Measurements from ENCODE around the gene GPC6.

GRCh38 chr13:93786846-93787489 lies 560.4 kb downstream of the GPC6 start:
- TF ChIP-seq ZBTB33 (IDR thresholded peaks at IDR 0.05) (no peak), RAD21 (IDR thresholded peaks at IDR 0.05) (no peak), GABPA (IDR thresholded peaks at IDR 0.05 in 1 of 2, conservative IDR thresholded peaks at IDR 0.05 in 1 of 2) (no peak), SP1 (IDR thresholded peaks at IDR 0.05) (no peak), RXRA (IDR thresholded peaks at IDR 0.05) (no peak)
- TF ChIP-seq, protein P1, sequence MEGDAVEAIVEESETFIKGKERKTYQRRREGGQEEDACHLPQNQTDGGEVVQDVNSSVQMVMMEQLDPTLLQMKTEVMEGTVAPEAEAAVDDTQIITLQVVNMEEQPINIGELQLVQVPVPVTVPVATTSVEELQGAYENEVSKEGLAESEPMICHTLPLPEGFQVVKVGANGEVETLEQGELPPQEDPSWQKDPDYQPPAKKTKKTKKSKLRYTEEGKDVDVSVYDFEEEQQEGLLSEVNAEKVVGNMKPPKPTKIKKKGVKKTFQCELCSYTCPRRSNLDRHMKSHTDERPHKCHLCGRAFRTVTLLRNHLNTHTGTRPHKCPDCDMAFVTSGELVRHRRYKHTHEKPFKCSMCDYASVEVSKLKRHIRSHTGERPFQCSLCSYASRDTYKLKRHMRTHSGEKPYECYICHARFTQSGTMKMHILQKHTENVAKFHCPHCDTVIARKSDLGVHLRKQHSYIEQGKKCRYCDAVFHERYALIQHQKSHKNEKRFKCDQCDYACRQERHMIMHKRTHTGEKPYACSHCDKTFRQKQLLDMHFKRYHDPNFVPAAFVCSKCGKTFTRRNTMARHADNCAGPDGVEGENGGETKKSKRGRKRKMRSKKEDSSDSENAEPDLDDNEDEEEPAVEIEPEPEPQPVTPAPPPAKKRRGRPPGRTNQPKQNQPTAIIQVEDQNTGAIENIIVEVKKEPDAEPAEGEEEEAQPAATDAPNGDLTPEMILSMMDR (IDR thresholded peaks at IDR 0.05; ENCODE audit: low read depth, low read length, missing input control) = no peak
- TF ChIP-seq, protein P2, sequence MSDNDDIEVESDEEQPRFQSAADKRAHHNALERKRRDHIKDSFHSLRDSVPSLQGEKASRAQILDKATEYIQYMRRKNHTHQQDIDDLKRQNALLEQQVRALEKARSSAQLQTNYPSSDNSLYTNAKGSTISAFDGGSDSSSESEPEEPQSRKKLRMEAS (IDR thresholded peaks at IDR 0.05) = no peak

All from liver (tissue), 3 donors.